Liver (tissue), 9 donors: ENCODE measurements around the gene PRELID2. TPM values are rescaled to one million over a fixed set of nuclear protein-coding genes. Genes with fewer than 3 reads are reported as not detected.

Experiments used
- DNase-seq: peaks from one replicate; pipeline ENCODE4 v3.0.0-alpha.2; 2017; ENCODE audit warnings: low spot score
- H3K27ac ChIP-seq, 2 donors: one replicate each; pipeline ENCODE4 v1.7.0; 2013; ENCODE audit warnings: inconsistent platforms in 2 of 2, low read length in 2 of 2, control low read depth in 1 of 2, low read depth in 1 of 2, mild to moderate bottlenecking in 1 of 2
- H3K27me3 ChIP-seq, 4 donors: one replicate each; pipeline versions ENCODE4 v1.6.1 to v1.7.0; 2013; ENCODE audit warnings: low read length in 3 of 4, inconsistent platforms in 1 of 4, mild to moderate bottlenecking in 1 of 4, moderate library complexity in 1 of 4; ENCODE audit not compliant: control insufficient read depth in 4 of 4, insufficient read depth in 4 of 4
- H3K36me3 ChIP-seq, 4 donors: one replicate each; pipeline versions ENCODE4 v1.6.1 to v1.7.0; 2013; ENCODE audit warnings: low read length in 3 of 4, mild to moderate bottlenecking in 3 of 4, low read depth in 1 of 4, moderate library complexity in 1 of 4; ENCODE audit not compliant: control insufficient read depth in 4 of 4, insufficient read depth in 3 of 4
- H3K4me1 ChIP-seq, 4 donors: one replicate each; pipeline versions ENCODE4 v1.6.1 to v1.7.0; 2013; ENCODE audit warnings: low read length in 3 of 4, mild to moderate bottlenecking in 3 of 4, moderate library complexity in 1 of 4; ENCODE audit not compliant: control insufficient read depth in 4 of 4, insufficient read depth in 4 of 4
- H3K4me3 ChIP-seq, 3 donors: one replicate each; pipeline versions ENCODE4 v1.6.1 to v1.7.0; 2013; ENCODE audit warnings: low read length in 3 of 3, control low read depth in 1 of 3, low read depth in 1 of 3, mild to moderate bottlenecking in 1 of 3
- H3K9ac ChIP-seq, 2 donors: one replicate each; pipeline ENCODE4 v1.7.0; 2013; ENCODE audit warnings: low read length in 2 of 2, mild to moderate bottlenecking in 2 of 2, moderate library complexity in 2 of 2, control low read depth in 1 of 2, low read depth in 1 of 2
- H3K9me3 ChIP-seq, 4 donors: one replicate each; pipeline versions ENCODE4 v1.6.1 to v1.7.0; 2013; ENCODE audit warnings: low read length in 3 of 4; ENCODE audit not compliant: control insufficient read depth in 4 of 4
- CTCF ChIP-seq: fragments of 150-350 bp; IDR thresholded peaks from 2 replicates; pipeline ENCODE4 v1.5.1; 2017; ENCODE audit warnings: improper control_type of control experiment, low read depth, low read length; ENCODE audit not compliant: missing input control
- EGR1 ChIP-seq, 2 donors: IDR thresholded peaks; 2 replicates each; pipeline ENCODE4 v1.6.1; 2016 to 2018; ENCODE audit warnings: antibody characterized with exemption in 2 of 2, low read depth in 2 of 2
- FOXA1 ChIP-seq: IDR thresholded peaks from 2 replicates; pipeline ENCODE4 v1.6.1; 2016; ENCODE audit warnings: antibody characterized with exemption
- FOXA2 ChIP-seq: IDR thresholded peaks from 2 replicates; pipeline ENCODE4 v1.6.1; 2016; ENCODE audit warnings: antibody characterized with exemption
- GABPA ChIP-seq, 2 donors: IDR thresholded peaks in 1 of 2; conservative IDR thresholded peaks in 1 of 2; 2 replicates each; pipeline ENCODE4 v1.6.1; 2016; ENCODE audit warnings: antibody characterized with exemption in 2 of 2, mild to moderate bottlenecking in 1 of 2, moderate library complexity in 1 of 2
- HNF4A ChIP-seq, 2 donors: conservative IDR thresholded peaks; 2 replicates each; pipeline ENCODE4 v1.6.1; 2016; ENCODE audit warnings: antibody characterized with exemption in 2 of 2, mild to moderate bottlenecking in 2 of 2
- HNF4G ChIP-seq: IDR thresholded peaks from 2 replicates; pipeline ENCODE4 v1.6.1; 2016; ENCODE audit warnings: antibody characterized with exemption
- JUND ChIP-seq, 2 donors: IDR thresholded peaks; 2 replicates each; pipeline ENCODE4 v1.6.1; 2016; ENCODE audit warnings: antibody characterized with exemption in 2 of 2
- NR2F2 ChIP-seq: IDR thresholded peaks from 2 replicates; pipeline ENCODE4 v1.6.1; 2016; ENCODE audit warnings: antibody characterized with exemption
- RAD21 ChIP-seq, 2 donors: IDR thresholded peaks; 2 replicates each; pipeline ENCODE4 v1.6.1; 2016; ENCODE audit warnings: antibody characterized with exemption in 2 of 2, mild to moderate bottlenecking in 2 of 2
- RXRA ChIP-seq, 2 donors: IDR thresholded peaks; 2 replicates each; pipeline ENCODE4 v1.6.1; 2017 to 2018; ENCODE audit warnings: antibody characterized with exemption in 2 of 2, mild to moderate bottlenecking in 1 of 2
- SP1 ChIP-seq: IDR thresholded peaks from 2 replicates; pipeline ENCODE4 v1.6.1; 2018; ENCODE audit warnings: antibody characterized with exemption, mild to moderate bottlenecking
- TAF1 ChIP-seq: conservative IDR thresholded peaks from 2 replicates; pipeline ENCODE4 v1.6.1; 2016; ENCODE audit warnings: antibody characterized with exemption, mild to moderate bottlenecking
- YY1 ChIP-seq: IDR thresholded peaks from 2 replicates; pipeline ENCODE4 v1.6.1; 2016; ENCODE audit warnings: antibody characterized with exemption, mild to moderate bottlenecking
- polyA plus RNA-seq, 2 donors: library from polyadenylated mRNA; stranded (reverse) in 1 of 2; unstranded in 1 of 2; fragments of 200-250 nt in 1 of 2; fragments of >200 nt in 1 of 2; fragmentation: Nextera tagmentation in 1 of 2; extraction: Ambion mirVana in 1 of 2; gene quantifications; one replicate each; pipeline versions ENCODE4 v1.2.1 to v1.2.3, GENCODE V29; 2013 to 2015
- total RNA-seq, 2 donors: library from RNA; depleted of rRNA; stranded (reverse); fragments of >200 nt; gene quantifications; one replicate each; pipeline ENCODE4 v1.2.3, GENCODE V29; 2014
- TF ChIP-seq, protein P1 (sequence below): IDR thresholded peaks from 2 replicates; pipeline ENCODE4 v1.6.1; 2016; ENCODE audit warnings: antibody characterized with exemption
- TF ChIP-seq, protein P2 (sequence below): IDR thresholded peaks from 2 replicates; pipeline ENCODE4 v1.6.1; 2016; ENCODE audit warnings: antibody characterized with exemption
- TF ChIP-seq, protein P3 (sequence below): IDR thresholded peaks from 2 replicates; pipeline ENCODE4 v1.6.1; 2016; ENCODE audit warnings: antibody characterized with exemption
- TF ChIP-seq, protein P4 (sequence below): IDR thresholded peaks from 2 replicates; pipeline ENCODE4 v1.6.1; 2016; ENCODE audit warnings: antibody characterized with exemption, mild to moderate bottlenecking
- donor health status: healthy.
- donor health status: healthy.
- donor health status: healthy.
- donor health status: healthy.
- donor health status: healthy.

The PRELID2 gene
- total and polyA plus RNA-seq, 4 donors = 1.1 to 24.9 (median 4.5) TPM

DNA sequence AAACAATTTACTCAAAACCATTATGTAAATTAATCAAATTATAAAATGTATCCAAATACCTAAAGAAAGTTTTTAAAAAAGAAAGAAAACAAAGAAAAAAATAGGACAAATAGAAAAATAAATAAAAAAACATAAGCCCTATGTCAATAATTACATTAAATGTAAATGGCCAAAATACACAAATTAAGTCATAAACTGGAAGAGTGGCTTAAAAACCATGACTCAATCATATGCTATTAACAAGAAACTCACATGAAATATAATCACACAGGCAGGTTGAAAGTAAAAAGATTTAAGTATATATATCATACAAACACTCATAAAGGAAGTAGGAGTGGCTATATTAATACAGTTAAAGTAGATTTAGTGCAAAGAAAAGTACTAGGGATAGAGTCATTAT is 95.3 kb downstream of the PRELID2 start:
- no peaks in the 10 kb centered on the region for H3K4me1 ChIP-seq
- H3K27ac ChIP-seq = no peak overlapping the region
- no peak overlapping the region for H3K9ac ChIP-seq
- no peak overlapping the region for H3K4me3 ChIP-seq
- no peaks in the 10 kb centered on the region for H3K9me3 ChIP-seq
- H3K36me3 ChIP-seq = no peaks in the 10 kb centered on the region
- no peak for DNase-seq
- no peaks in the 10 kb centered on the region for H3K27me3 ChIP-seq
- no peak for TF ChIP-seq RAD21 (IDR thresholded peaks at IDR 0.05)
- TF ChIP-seq TAF1 = no peak
- TF ChIP-seq FOXA1 = no peak
- TF ChIP-seq RXRA (IDR thresholded peaks at IDR 0.05) = no peak
- TF ChIP-seq, protein P1, sequence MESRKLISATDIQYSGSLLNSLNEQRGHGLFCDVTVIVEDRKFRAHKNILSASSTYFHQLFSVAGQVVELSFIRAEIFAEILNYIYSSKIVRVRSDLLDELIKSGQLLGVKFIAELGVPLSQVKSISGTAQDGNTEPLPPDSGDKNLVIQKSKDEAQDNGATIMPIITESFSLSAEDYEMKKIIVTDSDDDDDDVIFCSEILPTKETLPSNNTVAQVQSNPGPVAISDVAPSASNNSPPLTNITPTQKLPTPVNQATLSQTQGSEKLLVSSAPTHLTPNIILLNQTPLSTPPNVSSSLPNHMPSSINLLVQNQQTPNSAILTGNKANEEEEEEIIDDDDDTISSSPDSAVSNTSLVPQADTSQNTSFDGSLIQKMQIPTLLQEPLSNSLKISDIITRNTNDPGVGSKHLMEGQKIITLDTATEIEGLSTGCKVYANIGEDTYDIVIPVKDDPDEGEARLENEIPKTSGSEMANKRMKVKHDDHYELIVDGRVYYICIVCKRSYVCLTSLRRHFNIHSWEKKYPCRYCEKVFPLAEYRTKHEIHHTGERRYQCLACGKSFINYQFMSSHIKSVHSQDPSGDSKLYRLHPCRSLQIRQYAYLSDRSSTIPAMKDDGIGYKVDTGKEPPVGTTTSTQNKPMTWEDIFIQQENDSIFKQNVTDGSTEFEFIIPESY = no peak
- no peak for TF ChIP-seq EGR1 (IDR thresholded peaks at IDR 0.05; ENCODE audit: low read depth in 2 of 2)
- no peak for TF ChIP-seq HNF4G
- TF ChIP-seq GABPA (IDR thresholded peaks at IDR 0.05 in 1 of 2, conservative IDR thresholded peaks at IDR 0.05 in 1 of 2) = no peak
- no peak for TF ChIP-seq SP1
- TF ChIP-seq, protein P2, sequence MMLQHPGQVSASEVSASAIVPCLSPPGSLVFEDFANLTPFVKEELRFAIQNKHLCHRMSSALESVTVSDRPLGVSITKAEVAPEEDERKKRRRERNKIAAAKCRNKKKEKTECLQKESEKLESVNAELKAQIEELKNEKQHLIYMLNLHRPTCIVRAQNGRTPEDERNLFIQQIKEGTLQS = no peak
- TF ChIP-seq HNF4A (conservative IDR thresholded peaks at IDR 0.05) = no peak
- no peak for TF ChIP-seq YY1
- TF ChIP-seq CTCF = no peak

DNA sequence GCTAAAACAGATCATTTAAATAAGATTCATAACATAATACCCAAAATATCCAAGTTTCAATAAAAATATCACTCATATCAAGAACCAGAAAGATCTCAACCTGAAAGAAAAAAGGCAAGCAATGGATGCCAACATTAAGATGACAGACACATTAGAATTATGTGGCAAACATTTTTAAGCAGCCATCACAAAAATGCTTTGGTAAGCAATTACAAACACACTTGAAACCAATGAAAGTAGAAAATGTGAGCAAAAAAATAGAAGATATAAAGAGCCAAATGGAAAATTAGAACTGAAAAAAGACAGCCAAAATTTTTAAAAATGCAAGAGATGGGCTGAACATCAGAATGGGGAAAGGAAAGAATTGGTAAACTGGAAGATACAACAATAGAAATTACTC is 96.9 kb downstream of the PRELID2 start:
- Histone ChIP-seq H3K36me3 (no peaks in the 10 kb centered on the region), H3K27ac (no peak overlapping the region), H3K4me1 (no peaks in the 10 kb centered on the region), H3K27me3 (no peaks in the 10 kb centered on the region), H3K9me3 (no peaks in the 10 kb centered on the region), H3K4me3 (no peak overlapping the region), H3K9ac (no peak overlapping the region)
- TF ChIP-seq SP1 (no peak), EGR1 (IDR thresholded peaks at IDR 0.05; ENCODE audit: low read depth in 2 of 2) (no peak), RAD21 (IDR thresholded peaks at IDR 0.05) (no peak), RXRA (IDR thresholded peaks at IDR 0.05) (no peak), FOXA2 (no peak), CTCF (no peak), NR2F2 (no peak), FOXA1 (no peak), HNF4G (no peak), GABPA (IDR thresholded peaks at IDR 0.05 in 1 of 2, conservative IDR thresholded peaks at IDR 0.05 in 1 of 2) (no peak), JUND (IDR thresholded peaks at IDR 0.05) (no peak), HNF4A (conservative IDR thresholded peaks at IDR 0.05) (no peak), TAF1 (no peak), YY1 (no peak)
- TF ChIP-seq, protein P3, sequence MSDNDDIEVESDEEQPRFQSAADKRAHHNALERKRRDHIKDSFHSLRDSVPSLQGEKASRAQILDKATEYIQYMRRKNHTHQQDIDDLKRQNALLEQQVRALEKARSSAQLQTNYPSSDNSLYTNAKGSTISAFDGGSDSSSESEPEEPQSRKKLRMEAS = no peak
- TF ChIP-seq, protein P4, sequence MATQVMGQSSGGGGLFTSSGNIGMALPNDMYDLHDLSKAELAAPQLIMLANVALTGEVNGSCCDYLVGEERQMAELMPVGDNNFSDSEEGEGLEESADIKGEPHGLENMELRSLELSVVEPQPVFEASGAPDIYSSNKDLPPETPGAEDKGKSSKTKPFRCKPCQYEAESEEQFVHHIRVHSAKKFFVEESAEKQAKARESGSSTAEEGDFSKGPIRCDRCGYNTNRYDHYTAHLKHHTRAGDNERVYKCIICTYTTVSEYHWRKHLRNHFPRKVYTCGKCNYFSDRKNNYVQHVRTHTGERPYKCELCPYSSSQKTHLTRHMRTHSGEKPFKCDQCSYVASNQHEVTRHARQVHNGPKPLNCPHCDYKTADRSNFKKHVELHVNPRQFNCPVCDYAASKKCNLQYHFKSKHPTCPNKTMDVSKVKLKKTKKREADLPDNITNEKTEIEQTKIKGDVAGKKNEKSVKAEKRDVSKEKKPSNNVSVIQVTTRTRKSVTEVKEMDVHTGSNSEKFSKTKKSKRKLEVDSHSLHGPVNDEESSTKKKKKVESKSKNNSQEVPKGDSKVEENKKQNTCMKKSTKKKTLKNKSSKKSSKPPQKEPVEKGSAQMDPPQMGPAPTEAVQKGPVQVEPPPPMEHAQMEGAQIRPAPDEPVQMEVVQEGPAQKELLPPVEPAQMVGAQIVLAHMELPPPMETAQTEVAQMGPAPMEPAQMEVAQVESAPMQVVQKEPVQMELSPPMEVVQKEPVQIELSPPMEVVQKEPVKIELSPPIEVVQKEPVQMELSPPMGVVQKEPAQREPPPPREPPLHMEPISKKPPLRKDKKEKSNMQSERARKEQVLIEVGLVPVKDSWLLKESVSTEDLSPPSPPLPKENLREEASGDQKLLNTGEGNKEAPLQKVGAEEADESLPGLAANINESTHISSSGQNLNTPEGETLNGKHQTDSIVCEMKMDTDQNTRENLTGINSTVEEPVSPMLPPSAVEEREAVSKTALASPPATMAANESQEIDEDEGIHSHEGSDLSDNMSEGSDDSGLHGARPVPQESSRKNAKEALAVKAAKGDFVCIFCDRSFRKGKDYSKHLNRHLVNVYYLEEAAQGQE = no peak
- TF ChIP-seq, protein P2 = no peak
- TF ChIP-seq, protein P1 = no peak
- DNase-seq = no peak
